ENCODE results near the gene NEO1. TPM values are rescaled to one million over a fixed set of nuclear protein-coding genes. Genes with fewer than 3 reads are reported as not detected.

Gene NEO1
- polyA plus RNA-seq, 1 donor (not counting 4 experiments of a cell fraction or from before 2014, with no cell fraction given) = 4.4 TPM

- no peak overlapping the region for H3K4me2 ChIP-seq (ENCODE audit: control insufficient read depth, extremely low read depth, insufficient read depth, low read depth, low read length)
- no peak overlapping the region for H3K27ac ChIP-seq (ENCODE audit: control insufficient read depth, insufficient read depth, low read length)
Measured at GRCh38 chr15:73026511-73027054, 25.7 kb upstream of the NEO1 start.

DNA sequence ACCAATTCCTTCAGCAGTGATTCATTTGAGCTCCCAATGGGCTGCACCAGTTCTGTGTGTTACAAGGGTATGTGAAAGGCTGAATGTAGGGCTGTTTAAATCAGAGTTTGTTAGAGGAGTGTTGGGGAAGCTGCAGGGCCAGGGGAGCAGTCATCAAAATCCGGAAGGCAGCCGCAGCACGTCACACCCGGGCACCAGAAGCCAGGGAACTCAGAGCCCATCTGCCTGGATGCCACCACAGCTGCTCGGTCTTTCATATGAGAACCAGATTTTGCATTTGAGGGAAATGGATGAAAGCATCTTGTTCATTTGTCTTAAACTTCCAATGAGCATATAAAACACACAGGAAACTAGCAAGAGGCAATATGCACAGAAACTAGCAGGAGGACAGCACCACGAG lies 24.2 kb upstream of the NEO1 start:
- Histone ChIP-seq H2AFZ (ENCODE audit: control insufficient read depth, low read length) (no peak overlapping the region), H3K4me2 (ENCODE audit: control insufficient read depth, extremely low read depth, insufficient read depth, low read depth, low read length) (no peak overlapping the region), H3K27ac (ENCODE audit: control insufficient read depth, insufficient read depth, low read length) (no peak overlapping the region), H3K9ac (ENCODE audit: control insufficient read depth, extremely low read depth, insufficient read depth, low read length) (no peak overlapping the region), H3K4me1 (ENCODE audit: control insufficient read depth, extremely low read depth, insufficient read depth, low read length) (no peaks in the 10 kb centered on the region), H3K9me3 (ENCODE audit: control insufficient read depth, low read depth, low read length) (no peaks in the 10 kb centered on the region), H4K20me1 (ENCODE audit: control insufficient read depth, extremely low read depth, insufficient read depth, low read length) (no peaks in the 10 kb centered on the region), H3K9me1 (ENCODE audit: control insufficient read depth, extremely low read depth, insufficient read depth, low read length) (no peaks in the 10 kb centered on the region), H3K27me3 (ENCODE audit: control insufficient read depth, extremely low read depth, insufficient read depth, low read length) (peaks cover 3% of the 10 kb centered on the region), H3K79me2 (ENCODE audit: control insufficient read depth, insufficient read depth, low read length) (no peaks in the 10 kb centered on the region), H3K4me3 (ENCODE audit: control insufficient read depth in 2 of 3, extremely low read depth in 1 of 3, insufficient read depth in 2 of 3, low read depth in 1 of 3, low read length in 3 of 3) (no peak overlapping the region), H3K36me3 (ENCODE audit: control insufficient read depth in 2 of 2, extremely low read depth in 1 of 2, insufficient read depth in 2 of 2, low read length in 2 of 2) (no peaks in the 10 kb centered on the region)
- dilution Hi-C loops (cut with MboI; ENCODE audit: extremely low pct_ligation_motif_present, low sequenced_read_pairs) = no loop called here
- TF ChIP-seq, protein P1, sequence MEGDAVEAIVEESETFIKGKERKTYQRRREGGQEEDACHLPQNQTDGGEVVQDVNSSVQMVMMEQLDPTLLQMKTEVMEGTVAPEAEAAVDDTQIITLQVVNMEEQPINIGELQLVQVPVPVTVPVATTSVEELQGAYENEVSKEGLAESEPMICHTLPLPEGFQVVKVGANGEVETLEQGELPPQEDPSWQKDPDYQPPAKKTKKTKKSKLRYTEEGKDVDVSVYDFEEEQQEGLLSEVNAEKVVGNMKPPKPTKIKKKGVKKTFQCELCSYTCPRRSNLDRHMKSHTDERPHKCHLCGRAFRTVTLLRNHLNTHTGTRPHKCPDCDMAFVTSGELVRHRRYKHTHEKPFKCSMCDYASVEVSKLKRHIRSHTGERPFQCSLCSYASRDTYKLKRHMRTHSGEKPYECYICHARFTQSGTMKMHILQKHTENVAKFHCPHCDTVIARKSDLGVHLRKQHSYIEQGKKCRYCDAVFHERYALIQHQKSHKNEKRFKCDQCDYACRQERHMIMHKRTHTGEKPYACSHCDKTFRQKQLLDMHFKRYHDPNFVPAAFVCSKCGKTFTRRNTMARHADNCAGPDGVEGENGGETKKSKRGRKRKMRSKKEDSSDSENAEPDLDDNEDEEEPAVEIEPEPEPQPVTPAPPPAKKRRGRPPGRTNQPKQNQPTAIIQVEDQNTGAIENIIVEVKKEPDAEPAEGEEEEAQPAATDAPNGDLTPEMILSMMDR (optimal IDR thresholded peaks at IDR 0.05 in 1 of 3, IDR thresholded peaks at IDR 0.05 in 1 of 3, conservative IDR thresholded peaks at IDR 0.05 in 1 of 3; ENCODE audit: extremely low read depth in 1 of 3, insufficient read depth in 2 of 3, low read length in 3 of 3) = no peak
- no peak for TF ChIP-seq EZH2 (IDR thresholded peaks at IDR 0.05; ENCODE audit: low read length)
- no peak for DNase-seq (ENCODE audit: low read depth, low spot score)
- no peak for FAIRE-seq

More at GRCh38 chr15:73026511-73027054, 25.7 kb upstream of the NEO1 start:
- TF ChIP-seq EZH2 (IDR thresholded peaks at IDR 0.05; ENCODE audit: low read length) = no peak
- TF ChIP-seq, protein P1 (optimal IDR thresholded peaks at IDR 0.05 in 1 of 3, IDR thresholded peaks at IDR 0.05 in 1 of 3, conservative IDR thresholded peaks at IDR 0.05 in 1 of 3; ENCODE audit: extremely low read depth in 1 of 3, insufficient read depth in 2 of 3, low read length in 3 of 3) = no peak
- no peaks in the 10 kb centered on the region for H4K20me1 ChIP-seq (ENCODE audit: control insufficient read depth, extremely low read depth, insufficient read depth, low read length)
- no peak overlapping the region for H2AFZ ChIP-seq (ENCODE audit: control insufficient read depth, low read length)
- H3K9me1 ChIP-seq (ENCODE audit: control insufficient read depth, extremely low read depth, insufficient read depth, low read length) = no peaks in the 10 kb centered on the region
- H3K4me1 ChIP-seq (ENCODE audit: control insufficient read depth, extremely low read depth, insufficient read depth, low read length) = no peaks in the 10 kb centered on the region
- DNase-seq (ENCODE audit: low read depth, low spot score) (no peak), FAIRE-seq (no peak)
- H3K4me3 ChIP-seq (ENCODE audit: control insufficient read depth in 2 of 3, extremely low read depth in 1 of 3, insufficient read depth in 2 of 3, low read depth in 1 of 3, low read length in 3 of 3) = no peak overlapping the region
- dilution Hi-C loops (cut with MboI; ENCODE audit: extremely low pct_ligation_motif_present, low sequenced_read_pairs) = no loop called here
- no peaks in the 10 kb centered on the region for H3K9me3 ChIP-seq (ENCODE audit: control insufficient read depth, low read depth, low read length)
- H3K9ac ChIP-seq (ENCODE audit: control insufficient read depth, extremely low read depth, insufficient read depth, low read length) = no peak overlapping the region
- peaks cover 3% of the 10 kb centered on the region for H3K27me3 ChIP-seq (ENCODE audit: control insufficient read depth, extremely low read depth, insufficient read depth, low read length)
- H3K36me3 ChIP-seq (ENCODE audit: control insufficient read depth in 2 of 2, extremely low read depth in 1 of 2, insufficient read depth in 2 of 2, low read length in 2 of 2) = no peaks in the 10 kb centered on the region
- no peaks in the 10 kb centered on the region for H3K79me2 ChIP-seq (ENCODE audit: control insufficient read depth, insufficient read depth, low read length)

Data from keratinocyte (primary cell).